Natural killer cell (primary cell): ENCODE data around the gene ZNF700. TPM values are rescaled to one million over a fixed set of nuclear protein-coding genes. Genes with fewer than 3 reads are reported as not detected.
"Not testable (repeated sequence)": the region's sequence is repeated elsewhere in the genome, so short reads cannot be mapped to it uniquely, and the experiment has no call there.

ENCODE experiments used
- ATAC-seq, 3 donors: fragments of 150-1000 bp in 2 of 3; fragments of 200-7000 bp in 1 of 3; cut with Tn5 transposase; 1 replicate in 1 of 3; 2 replicates in 2 of 3; pipeline ENCODE4 v1.10.0; 2021; ENCODE audit warnings: mild to moderate bottlenecking in 2 of 3, moderate library complexity in 2 of 3
- DNase-seq, 2 donors: peaks; one replicate each; pipeline versions ENCODE4 v3.0.0 to v3.0.0-alpha.2; 2013 to 2021; ENCODE audit warnings: mixed read lengths in 1 of 2
- H3K27ac ChIP-seq: one replicate; pipeline ENCODE4 v1.5.1; 2013; ENCODE audit warnings: mild to moderate bottlenecking, low read length
- H3K27me3 ChIP-seq: one replicate; pipeline ENCODE4 v1.6.1; 2013; ENCODE audit warnings: low read length; ENCODE audit not compliant: control insufficient read depth, insufficient read depth
- H3K36me3 ChIP-seq: one replicate; pipeline ENCODE4 v1.6.1; 2013; ENCODE audit warnings: low read length; ENCODE audit not compliant: control insufficient read depth, insufficient read depth
- H3K4me1 ChIP-seq: one replicate; pipeline ENCODE4 v1.6.1; 2013; ENCODE audit warnings: low read length; ENCODE audit not compliant: control insufficient read depth, insufficient read depth
- H3K4me3 ChIP-seq: one replicate; pipeline ENCODE4 v1.5.1; 2013; ENCODE audit warnings: low read length
- H3K9me3 ChIP-seq: one replicate; pipeline ENCODE4 v1.6.1; 2013; ENCODE audit warnings: low read length; ENCODE audit not compliant: control insufficient read depth, insufficient read depth
- H3K27ac Mint-ChIP-seq, 2 donors: one replicate each; pipeline ENCODE4 v1.8.0; 2022; ENCODE audit warnings: mild to moderate bottlenecking in 2 of 2, mixed read lengths in 2 of 2, moderate library complexity in 1 of 2
- H3K27me3 Mint-ChIP-seq, 2 donors: one replicate each; pipeline ENCODE4 v1.8.0; 2022; ENCODE audit warnings: low read depth in 2 of 2, mixed read lengths in 2 of 2
- H3K36me3 Mint-ChIP-seq: one replicate; pipeline ENCODE4 v1.8.0; 2022; ENCODE audit warnings: mixed read lengths
- H3K4me1 Mint-ChIP-seq, 2 donors: one replicate each; pipeline ENCODE4 v1.8.0; 2022; ENCODE audit warnings: mixed read lengths in 2 of 2
- H3K4me3 Mint-ChIP-seq: one replicate; pipeline ENCODE4 v1.8.0; 2022; ENCODE audit warnings: mild to moderate bottlenecking, moderate library complexity, mixed read lengths
- H3K9me3 Mint-ChIP-seq, 2 donors: one replicate each; pipeline ENCODE4 v1.8.0; 2022; ENCODE audit warnings: mixed read lengths in 2 of 2
- CTCF ChIP-seq: fragments of 200-600 bp; IDR thresholded peaks from one replicate; pipeline ENCODE4 v1.8.0; 2022; ENCODE audit warnings: antibody characterized with exemption
- WGBS: methylation state at CpG from one replicate; pipeline ENCODE4 v1.1.7; 2013; ENCODE audit warnings: missing lambda C conversion rate; ENCODE audit not compliant: insufficient coverage; 5-methylcytosine and 5-hydroxymethylcytosine counted together
- intact Hi-C: fragments of 100-400 bp; cut with micrococcal nuclease; formaldehyde crosslinking; loops from one replicate; pipeline ENCODE4 v1.14.2; 2022
- total RNA-seq, 4 donors: library from RNA; stranded (reverse); fragments of 120-200 nt in 1 of 4; gene quantifications; one replicate each; pipeline versions ENCODE4 v1.2.3 to v1.2.4, GENCODE V29; 2013 to 2022

ZNF700 gene
- 10 to 100 TPM; 25.1 to 30.1 (median 26.4) TPM for total RNA-seq
- total RNA-seq (2013): 47.5 TPM

GRCh38 chr19:11924886-11925650 is at the start of gene ZNF700:
TSS of gene ZNF700 (plus strand) at chr19:11925107. CDS start at chr19:11925211, 104 bp downstream.
- peak within 1 kb of the TSS; percentile 69 for H3K4me3 ChIP-seq
- peak; percentile 88 to 96 (median 91) for ATAC-seq
- under 1% methylated on average over 53 of the region's 53 CpGs for WGBS

GRCh38 chr19:11879687-11880266 is 45.1 kb upstream of the ZNF700 start:
- not testable (repeated sequence) for H3K27me3 Mint-ChIP-seq, H3K4me3 ChIP-seq, H3K4me3 Mint-ChIP-seq, H3K27ac ChIP-seq, H3K4me1 Mint-ChIP-seq, H3K27me3 ChIP-seq, H3K9me3 ChIP-seq, H3K27ac Mint-ChIP-seq, H3K36me3 Mint-ChIP-seq, H3K4me1 ChIP-seq, H3K9me3 Mint-ChIP-seq, H3K36me3 ChIP-seq
- peak in 2 of 3 donors; percentile 59 to 60 for ATAC-seq
- intact Hi-C loops: loop anchor here (2.0 kb wide), 3 partner anchors 45 to 109 kb away; partner anchors contain the start of gene ZNF700
- peak; percentile 44 to 58 for DNase-seq
- WGBS: 85% methylated on average over 16 of the region's 16 CpGs
- peak; percentile 44 for TF ChIP-seq CTCF

More at GRCh38 chr19:11924886-11925650, at the start of gene ZNF700:
- Mint-ChIP-seq H3K9me3 (no peaks in the 10 kb centered on the region), H3K27me3 (peaks cover 0 to 4% of the 10 kb centered on the region in 2 donors), H3K27ac (peak within 1 kb of the TSS; percentile 97 to 99), H3K4me1 (peaks cover 50 to 54% of the 10 kb centered on the region in 2 donors), H3K36me3 (no peaks in the 10 kb centered on the region), H3K4me3 (peak within 1 kb of the TSS; percentile 97)
- Histone ChIP-seq H3K27me3 (no peaks in the 10 kb centered on the region), H3K4me1 (peaks cover 30% of the 10 kb centered on the region), H3K36me3 (no peaks in the 10 kb centered on the region), H3K27ac (peak within 1 kb of the TSS; percentile 84), H3K9me3 (no peaks in the 10 kb centered on the region)
- TF ChIP-seq CTCF: no peak
- peak; percentile 85 to 95 for DNase-seq
- intact Hi-C loops: loop anchor here (1.0 to 5.0 kb wide), 6 partner anchors 39 to 422 kb away; partner anchors contain the start of gene ZNF491

- peaks cover 5 to 8% of the 10 kb centered on the region in 2 donors for H3K4me1 Mint-ChIP-seq
- H3K27me3 Mint-ChIP-seq: peaks cover 0 to 8% of the 10 kb centered on the region in 2 donors
- no peak overlapping the region for H3K4me3 Mint-ChIP-seq
- TF ChIP-seq CTCF: no peak
- no peaks in the 10 kb centered on the region for H3K9me3 Mint-ChIP-seq
- Histone ChIP-seq H3K27me3 (no peaks in the 10 kb centered on the region), H3K4me3 (no peak overlapping the region), H3K36me3 (no peaks in the 10 kb centered on the region), H3K9me3 (no peaks in the 10 kb centered on the region), H3K4me1 (peaks cover 3% of the 10 kb centered on the region), H3K27ac (no peak overlapping the region)
- intact Hi-C loops: loop anchor here (2.0 kb wide), 3 partner anchors 44 to 108 kb away; partner anchors contain the start of gene ZNF700
- ATAC-seq: no peak
- DNase-seq: no peak
- no peak overlapping the region for H3K27ac Mint-ChIP-seq
- WGBS: 92% methylated on average over 12 of the region's 12 CpGs
- no peaks in the 10 kb centered on the region for H3K36me3 Mint-ChIP-seq
Measured at GRCh38 chr19:11880598-11880997, 44.3 kb upstream of the ZNF700 start.
